GM21576 (cell line): ENCODE data around the gene OR51G2.

Experiments used
- ATAC-seq: cut with Tn5 transposase; IDR thresholded peaks from one replicate; pipeline ENCODE4 v1.9.1; 2021; ENCODE audit warnings: mild to moderate bottlenecking, moderate library complexity; ENCODE audit not compliant: unreplicated experiment

OR51G2 gene

DNA sequence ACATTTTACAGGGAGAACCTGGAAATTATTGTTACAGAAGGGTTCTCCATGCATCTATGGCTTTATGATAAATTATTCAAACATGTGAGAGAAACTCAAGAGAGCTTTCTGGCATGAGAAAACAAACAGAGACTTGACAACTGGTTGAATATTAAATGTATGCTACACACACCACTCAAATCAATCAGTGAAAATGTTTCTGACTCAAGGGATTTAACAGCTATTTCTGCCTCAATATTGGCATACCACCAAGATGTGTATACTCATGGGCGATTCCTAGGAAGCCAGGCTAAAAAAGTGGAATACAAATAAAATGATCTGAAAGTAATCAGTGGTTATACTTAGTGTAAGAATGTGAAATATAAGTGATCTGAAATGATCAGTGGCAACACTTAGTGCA lies 53.3 kb downstream of the OR51G2 start:
- ATAC-seq = no peak

DNA sequence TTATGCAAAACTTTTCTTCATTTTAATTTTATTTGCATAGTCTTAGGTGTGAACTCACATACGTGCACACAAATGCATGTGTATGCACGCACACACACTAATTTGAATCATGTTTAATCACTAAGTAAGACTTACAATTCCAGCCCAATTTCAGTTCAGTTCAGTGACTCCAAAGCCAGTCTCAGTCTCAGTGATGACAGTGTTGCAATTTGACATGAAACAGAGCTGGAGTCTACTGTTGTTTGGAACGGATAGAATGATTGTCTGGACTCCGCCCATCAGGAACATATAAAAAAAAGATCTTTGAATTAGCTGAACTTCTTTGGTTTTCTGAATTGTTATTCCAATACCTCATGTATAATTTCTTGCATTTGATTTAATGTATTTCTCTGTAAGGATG lies 55.3 kb downstream of the OR51G2 start:
- ATAC-seq = no peak
